ENCODE data around the gene DBNDD1.

DNA sequence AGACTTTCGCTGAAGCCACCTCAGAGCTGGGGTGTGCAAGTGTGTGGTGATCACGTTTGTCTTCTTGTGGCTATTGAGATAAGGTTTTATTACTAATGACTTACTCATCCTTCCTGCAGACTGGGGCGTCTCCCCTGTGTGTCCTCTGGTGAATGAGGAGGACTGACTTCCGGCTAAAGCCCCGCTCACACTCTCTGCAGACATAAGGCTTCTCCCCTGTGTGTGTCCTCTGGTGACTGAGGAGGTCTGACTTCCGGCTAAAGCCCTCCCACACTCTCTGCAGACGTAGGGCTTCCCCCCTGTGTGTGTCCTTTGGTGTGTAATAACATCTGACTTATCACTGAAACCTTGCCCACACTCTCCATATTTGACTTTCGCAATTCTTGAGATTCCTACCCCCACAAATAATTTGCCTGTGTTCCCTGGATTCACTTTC is 38.5 kb upstream of the DBNDD1 start:
- TF ChIP-seq EZH2phosphoT487 (IDR thresholded peaks at IDR 0.05; ENCODE audit: insufficient read depth, low read depth) (no peak), EZH2 (IDR thresholded peaks at IDR 0.05; ENCODE audit: insufficient read depth, poor library complexity, severe bottlenecking) (no peak)
